ENCODE results near the gene GPR63.

- TF ChIP-seq, protein P1, sequence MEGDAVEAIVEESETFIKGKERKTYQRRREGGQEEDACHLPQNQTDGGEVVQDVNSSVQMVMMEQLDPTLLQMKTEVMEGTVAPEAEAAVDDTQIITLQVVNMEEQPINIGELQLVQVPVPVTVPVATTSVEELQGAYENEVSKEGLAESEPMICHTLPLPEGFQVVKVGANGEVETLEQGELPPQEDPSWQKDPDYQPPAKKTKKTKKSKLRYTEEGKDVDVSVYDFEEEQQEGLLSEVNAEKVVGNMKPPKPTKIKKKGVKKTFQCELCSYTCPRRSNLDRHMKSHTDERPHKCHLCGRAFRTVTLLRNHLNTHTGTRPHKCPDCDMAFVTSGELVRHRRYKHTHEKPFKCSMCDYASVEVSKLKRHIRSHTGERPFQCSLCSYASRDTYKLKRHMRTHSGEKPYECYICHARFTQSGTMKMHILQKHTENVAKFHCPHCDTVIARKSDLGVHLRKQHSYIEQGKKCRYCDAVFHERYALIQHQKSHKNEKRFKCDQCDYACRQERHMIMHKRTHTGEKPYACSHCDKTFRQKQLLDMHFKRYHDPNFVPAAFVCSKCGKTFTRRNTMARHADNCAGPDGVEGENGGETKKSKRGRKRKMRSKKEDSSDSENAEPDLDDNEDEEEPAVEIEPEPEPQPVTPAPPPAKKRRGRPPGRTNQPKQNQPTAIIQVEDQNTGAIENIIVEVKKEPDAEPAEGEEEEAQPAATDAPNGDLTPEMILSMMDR (conservative IDR thresholded peaks at IDR 0.05 in 1 of 2, IDR thresholded peaks at IDR 0.05 in 1 of 2; ENCODE audit: low read depth in 1 of 2, low read length in 2 of 2) = no peak
- no peak for TF ChIP-seq EZH2 (IDR thresholded peaks at IDR 0.05; ENCODE audit: low read length, missing control alignments)
These were observed 77.1 kb downstream of the GPR63 start for GRCh38 chr6:96760153-96760687.

All from fibroblast of lung (primary cell).